Tibial artery (tissue), 4 donors: ENCODE measurements around the gene ELOVL1.
A peak's percentile ranks its signal among the peaks of the same experiment; 100 is the strongest.

Experiments
- DNase-seq, 2 donors: peaks; one replicate each; pipeline ENCODE4 v3.0.0-alpha.2; 2019
- H3K27ac ChIP-seq, 2 donors: fragments of 200-600 bp; sonication (generic) in 1 of 2; 1 replicate in 1 of 2; 2 replicates in 1 of 2; pipeline ENCODE4 v1.5.1; 2018 to 2019; ENCODE audit warnings: mild to moderate bottlenecking in 1 of 2
- H3K27me3 ChIP-seq, 2 donors: fragments of 200-600 bp; sonication (generic) in 1 of 2; one replicate each; pipeline versions ENCODE4 v1.5.1 to v1.6.0; 2016 to 2019
- H3K36me3 ChIP-seq, 3 donors: fragments of 200-600 bp; sonication (generic) in 2 of 3; one replicate each; pipeline ENCODE4 v1.5.1; 2016 to 2019; ENCODE audit warnings: mild to moderate bottlenecking in 2 of 3
- H3K4me1 ChIP-seq, 4 donors: fragments of 200-600 bp; sonication (generic) in 2 of 4; 1 replicate in 3 of 4; 2 replicates in 1 of 4; pipeline ENCODE4 v1.5.1; 2016 to 2019
- H3K4me3 ChIP-seq, 2 donors: fragments of 200-600 bp; sonication (generic) in 1 of 2; 1 replicate in 1 of 2; 2 replicates in 1 of 2; pipeline ENCODE4 v1.5.1; 2018 to 2019; ENCODE audit warnings: mild to moderate bottlenecking in 2 of 2
- H3K9me3 ChIP-seq, 3 donors: fragments of 200-600 bp; sonication (generic) in 1 of 3; one replicate each; pipeline ENCODE4 v1.5.1; 2016 to 2019
- CTCF ChIP-seq, 2 experiments: fragments of 200-600 bp in 1 of 2; fragments of 450-650 bp in 1 of 2; IDR thresholded peaks; one replicate each; pipeline ENCODE4 v1.5.1; 2017 to 2019; ENCODE audit warnings: antibody characterized with exemption in 2 of 2, mild to moderate bottlenecking in 1 of 2, moderate library complexity in 1 of 2
- intact Hi-C: fragments of 100-400 bp; cut with DNase I; formaldehyde crosslinking; loops from one replicate; pipeline ENCODE4 v1.15.0; 2023; ENCODE audit warnings: low total_unique reads

Gene ELOVL1

GRCh38 chr1:43348343-43348808 is 19.4 kb downstream of the ELOVL1 start:
- Histone ChIP-seq H3K27ac (peak overlapping the region; percentile 86 to 93), H3K4me1 (peaks cover 0 to 21% (median 10%) of the 10 kb centered on the region in 4 donors), H3K9me3 (no peaks in the 10 kb centered on the region), H3K36me3 (no peaks in the 10 kb centered on the region), H3K4me3 (peak overlapping the region; percentile 59 to 82), H3K27me3 (no peaks in the 10 kb centered on the region)
- intact Hi-C loops, result loop anchor here (10.0 kb wide), 1 partner anchor 424 kb away; no protein-coding TSS in a partner anchor
- no peak for TF ChIP-seq CTCF (IDR thresholded peaks at IDR 0.05)
- DNase-seq, result peak in 1 of 2 donors; percentile 37

GRCh38 chr1:43346636-43347035 is 21.2 kb downstream of the ELOVL1 start:
- intact Hi-C loops, result loop anchor here (10.0 kb wide), 1 partner anchor 422 kb away; no protein-coding TSS in a partner anchor
- H3K4me1 ChIP-seq, result peaks cover 0 to 21% (median 10%) of the 10 kb centered on the region in 4 donors
- no peak overlapping the region for H3K27ac ChIP-seq
- no peaks in the 10 kb centered on the region for H3K36me3 ChIP-seq
- no peaks in the 10 kb centered on the region for H3K27me3 ChIP-seq
- TF ChIP-seq CTCF (IDR thresholded peaks at IDR 0.05), result no peak
- no peak for DNase-seq
- no peaks in the 10 kb centered on the region for H3K9me3 ChIP-seq
- no peak overlapping the region for H3K4me3 ChIP-seq

- no peaks in the 10 kb centered on the region for H3K27me3 ChIP-seq
- intact Hi-C loops, result loop anchor here (10.0 kb wide), 1 partner anchor 420 kb away; no protein-coding TSS in a partner anchor
- peak overlapping the region in 1 of 2 donors; percentile 7 for H3K27ac ChIP-seq
- peaks cover 0 to 20% (median 10%) of the 10 kb centered on the region in 4 donors for H3K4me1 ChIP-seq
- no peak for TF ChIP-seq CTCF (IDR thresholded peaks at IDR 0.05)
- peak in 1 of 2 donors; percentile 11 for DNase-seq
- no peak overlapping the region for H3K4me3 ChIP-seq
- no peaks in the 10 kb centered on the region for H3K9me3 ChIP-seq
- no peaks in the 10 kb centered on the region for H3K36me3 ChIP-seq
These were observed 22.7 kb downstream of the ELOVL1 start for GRCh38 chr1:43345120-43345519.

GRCh38 chr1:43344267-43344850 is 23.5 kb downstream of the ELOVL1 start:
- Histone ChIP-seq H3K4me3 (no peak overlapping the region), H3K4me1 (peaks cover 0 to 12% (median 5%) of the 10 kb centered on the region in 4 donors), H3K27ac (no peak overlapping the region), H3K36me3 (no peaks in the 10 kb centered on the region), H3K9me3 (no peaks in the 10 kb centered on the region), H3K27me3 (no peaks in the 10 kb centered on the region)
- peak in 1 of 2 donors; percentile 34 for DNase-seq
- TF ChIP-seq CTCF (IDR thresholded peaks at IDR 0.05), result no peak
- intact Hi-C loops, result loop anchor here (10.0 kb wide), 1 partner anchor 420 kb away; no protein-coding TSS in a partner anchor

GRCh38 chr1:43340559-43340958 is 27.3 kb downstream of the ELOVL1 start:
- H3K27ac ChIP-seq, result no peak overlapping the region
- intact Hi-C loops, result loop anchor here (10.0 kb wide), 1 partner anchor 416 kb away; no protein-coding TSS in a partner anchor
- peaks cover 0 to 7% (median 0%) of the 10 kb centered on the region in 4 donors for H3K4me1 ChIP-seq
- no peaks in the 10 kb centered on the region for H3K9me3 ChIP-seq
- no peak overlapping the region for H3K4me3 ChIP-seq
- TF ChIP-seq CTCF (IDR thresholded peaks at IDR 0.05), result no peak
- DNase-seq, result no peak
- no peaks in the 10 kb centered on the region for H3K27me3 ChIP-seq
- no peaks in the 10 kb centered on the region for H3K36me3 ChIP-seq
